GM12878 (cell line): ENCODE results near the gene SHISA9. TPM values are rescaled to one million over a fixed set of nuclear protein-coding genes. Genes with fewer than 3 reads are reported as not detected.

Experiments used
- ATAC-seq: fragments of 200-7000 bp; cut with Tn5 transposase; 3 replicates; pipeline ENCODE4 v1.9.1; 2020; ENCODE audit warnings: mild to moderate bottlenecking, moderate library complexity
- BruUV-seq: library from RNA; stranded (reverse); fragments of 400-500 nt; replicated peaks from 2 replicates; lab custom pipeline; 2021; lab: Mats Ljungman, UMichigan
- CTCF ChIA-PET: fragments of 300-600 bp; sonication (Branson Sonifier 250); formaldehyde crosslinking; extraction: SDS; loops from one replicate; lab custom pipeline; 2021; ENCODE audit warnings: inconsistent platforms; lab: Yijun Ruan, JAX
- POLR2A ChIA-PET: fragments of 350-600 bp; formaldehyde crosslinking; extraction: SDS; loops from one replicate; lab custom pipeline; 2021; ENCODE audit warnings: inconsistent platforms; lab: Charles Lee
- RAD21 ChIA-PET: fragments of 300-600 bp; sonication (Branson Sonifier 250); formaldehyde crosslinking; loops from one replicate; lab custom pipeline; 2023; ENCODE audit warnings: antibody characterized with exemption; ENCODE audit not compliant: unreplicated experiment; lab: Charles Lee
- SMC1A ChIA-PET: fragments of 300-600 bp; sonication (Branson Sonifier 250); formaldehyde crosslinking; loops from one replicate; lab custom pipeline; 2023; ENCODE audit not compliant: unreplicated experiment, uncharacterized antibody; lab: Charles Lee
- DNase-seq: peaks from one replicate; pipeline ENCODE4 v3.0.0-alpha.2; 2011; ENCODE audit warnings: low read depth, low spot score
- FAIRE-seq: peaks from 3 replicates; lab custom pipeline; 2011; peaks lifted over from hg19 to GRCh38; lab: Jason Lieb, UNC
- H2AFZ ChIP-seq: 2 replicates; pipeline ENCODE4 v1.6.0; 2011; ENCODE audit warnings: low read depth, low read length, control low read depth; ENCODE audit not compliant: control insufficient read depth
- H3K27ac ChIP-seq: 2 replicates; pipeline ENCODE4 v1.5.1; 2011; ENCODE audit warnings: control low read depth; ENCODE audit not compliant: control insufficient read depth, insufficient read depth
- H3K27me3 ChIP-seq, 2 experiments: replicated peaks in 1 of 2; 2 replicates each; pipeline versions ENCODE4 v1.6.0 to v1.6.1; 2011; ENCODE audit warnings: low read length in 1 of 2; ENCODE audit not compliant: control insufficient read depth in 2 of 2, insufficient read depth in 2 of 2
- H3K36me3 ChIP-seq, 2 experiments: 2 replicates each; pipeline ENCODE4 v1.5.1; 2011; ENCODE audit warnings: low read length in 1 of 2; ENCODE audit not compliant: control insufficient read depth in 2 of 2, insufficient read depth in 2 of 2
- H3K4me1 ChIP-seq: 2 replicates; pipeline ENCODE4 v1.6.1; 2011; ENCODE audit warnings: mild to moderate bottlenecking, low read length, moderate library complexity, mixed read lengths; ENCODE audit not compliant: control insufficient read depth, insufficient read depth
- H3K4me2 ChIP-seq: 2 replicates; pipeline ENCODE4 v1.6.0; 2011; ENCODE audit warnings: control low read depth; ENCODE audit not compliant: control insufficient read depth, insufficient read depth
- H3K4me3 ChIP-seq: fragments of 200-600 bp; sonication (generic); 2 replicates; pipeline ENCODE4 v1.5.1; 2016
- H3K79me2 ChIP-seq: 2 replicates; pipeline ENCODE4 v1.6.0; 2011; ENCODE audit warnings: low read length; ENCODE audit not compliant: control insufficient read depth, insufficient read depth
- H3K9ac ChIP-seq: 2 replicates; pipeline ENCODE4 v1.8.0; 2011; ENCODE audit warnings: low read length, control low read depth, mixed read lengths; ENCODE audit not compliant: control insufficient read depth, insufficient read depth
- H3K9me3 ChIP-seq: replicated peaks from 3 replicates; pipeline ENCODE4 v1.5.1; 2011; ENCODE audit warnings: mild to moderate bottlenecking, low read length; ENCODE audit not compliant: control insufficient read depth, insufficient read depth
- H4K20me1 ChIP-seq: 2 replicates; pipeline ENCODE4 v1.6.0; 2011; ENCODE audit not compliant: control insufficient read depth, insufficient read depth
- CHD1 ChIP-seq: IDR thresholded peaks from 2 replicates; pipeline ENCODE4 v1.6.1; 2012; ENCODE audit warnings: low read depth, low read length, improper control_type of control experiment
- FOXK2 ChIP-seq: fragments of 450-650 bp; IDR thresholded peaks from 2 replicates; pipeline ENCODE4 v1.6.1; 2017; ENCODE audit warnings: mild to moderate bottlenecking, moderate library complexity
- IKZF1 ChIP-seq: fragments of 450-650 bp; conservative IDR thresholded peaks from 2 replicates; pipeline ENCODE4 v1.6.1; 2017; ENCODE audit warnings: antibody characterized with exemption, mild to moderate bottlenecking
- IKZF2 ChIP-seq, 2 experiments: fragments of 450-650 bp; IDR thresholded peaks; 2 replicates each; pipeline ENCODE4 v1.6.1; 2017; ENCODE audit warnings: mild to moderate bottlenecking in 2 of 2, moderate library complexity in 2 of 2
- NR2C2 ChIP-seq: IDR thresholded peaks from 2 replicates; pipeline ENCODE4 v1.6.1; 2011; ENCODE audit warnings: borderline replicate concordance, low read depth; ENCODE audit not compliant: control insufficient read depth, insufficient read length
- POLR2AphosphoS5 ChIP-seq: IDR thresholded peaks from 2 replicates; pipeline ENCODE4 v1.6.1; 2011; ENCODE audit warnings: mild to moderate bottlenecking, low read length, inconsistent platforms
- RB1 ChIP-seq: fragments of 450-650 bp; formaldehyde crosslinking; IDR thresholded peaks from 2 replicates; pipeline ENCODE4 v1.6.1; 2017; ENCODE audit warnings: mild to moderate bottlenecking, borderline replicate concordance
- SUPT20H ChIP-seq: IDR thresholded peaks from 2 replicates; pipeline ENCODE4 v1.6.1; 2011; ENCODE audit warnings: low read depth, mild to moderate bottlenecking, low read length, moderate library complexity, borderline replicate concordance; ENCODE audit not compliant: control insufficient read depth
- TBL1XR1 ChIP-seq: IDR thresholded peaks from 2 replicates; pipeline ENCODE4 v1.6.1; 2012; ENCODE audit warnings: low read depth, low read length, improper control_type of control experiment
- ZNF622 ChIP-seq: fragments of 450-650 bp; IDR thresholded peaks from 2 replicates; pipeline ENCODE4 v1.6.1; 2017; ENCODE audit warnings: mild to moderate bottlenecking, inconsistent platforms
- WGBS: methylation state at CpG from one replicate; pipeline ENCODE4 v1.1.6; 2016; ENCODE audit warnings: low lambda C conversion rate; ENCODE audit not compliant: insufficient replicate concordance, insufficient coverage; ENCODE audit errors: missing lambda C conversion rate; 5-methylcytosine and 5-hydroxymethylcytosine counted together
- in situ Hi-C: fragments of 300-500 bp; cut with MboI; formaldehyde crosslinking; loops from 9 replicates; pipeline ENCODE4 v1.14.3; 2018; ENCODE audit warnings: mixed read lengths
- intact Hi-C: fragments of 100-400 bp; cut with micrococcal nuclease; formaldehyde crosslinking; loops from one replicate; pipeline ENCODE4 v1.14.2; 2022; ENCODE audit not compliant: unreplicated experiment
- polyA plus RNA-seq, 11 experiments: library from polyadenylated mRNA; depleted of rRNA in 4 of 11; unstranded in 6 of 11; stranded (reverse) in 5 of 11; fragments of >200 nt; fragmentation: Nextera tagmentation in 4 of 11; fragmentation: Illumina TruSeq in 1 of 11; extraction: Ambion mirVana in 4 of 11; extraction: Trizol in 1 of 11; gene quantifications; 1 replicate in 1 of 11; 2 replicates in 10 of 11; pipeline versions ENCODE4 v1.2.1 to v1.2.3, GENCODE V29; 2011 to 2016; ENCODE audit warnings: inconsistent platforms in 2 of 11, missing spikeins in 2 of 11, low read depth in 1 of 11
- total RNA-seq, 4 experiments: library from RNA; depleted of rRNA in 3 of 4; stranded (reverse); fragments of >200 nt in 3 of 4; fragmentation: Illumina TruSeq in 1 of 4; extraction: Trizol in 1 of 4; gene quantifications; 2 replicates each; pipeline versions ENCODE4 v1.2.1 to v1.2.3, GENCODE V29; 2013 to 2021
- TF ChIP-seq, protein P1 (sequence below), 3 experiments: IDR thresholded peaks in 2 of 3; conservative IDR thresholded peaks in 1 of 3; 2 replicates each; pipeline ENCODE4 v1.5.1; 2011; ENCODE audit warnings: low read depth in 3 of 3, low read length in 3 of 3, mild to moderate bottlenecking in 3 of 3, control low read depth in 2 of 3, moderate library complexity in 2 of 3, inconsistent platforms in 1 of 3, mixed read lengths in 1 of 3; ENCODE audit not compliant: control insufficient read depth in 2 of 3, insufficient read depth in 1 of 3; ENCODE audit errors: extremely low read depth in 1 of 3
- TF ChIP-seq, protein P2 (sequence below): fragments of 450-650 bp; IDR thresholded peaks from 2 replicates; pipeline ENCODE4 v1.6.1; 2018; ENCODE audit warnings: borderline replicate concordance, mild to moderate bottlenecking; ENCODE audit not compliant: partially characterized antibody

SHISA9 gene
- total and polyA plus RNA-seq, 10 of the 15 experiments (the other 5 are each of a cell fraction or from before 2014, with no cell fraction given) = 0.03 to 25.5 (median 0.07) TPM

DNA sequence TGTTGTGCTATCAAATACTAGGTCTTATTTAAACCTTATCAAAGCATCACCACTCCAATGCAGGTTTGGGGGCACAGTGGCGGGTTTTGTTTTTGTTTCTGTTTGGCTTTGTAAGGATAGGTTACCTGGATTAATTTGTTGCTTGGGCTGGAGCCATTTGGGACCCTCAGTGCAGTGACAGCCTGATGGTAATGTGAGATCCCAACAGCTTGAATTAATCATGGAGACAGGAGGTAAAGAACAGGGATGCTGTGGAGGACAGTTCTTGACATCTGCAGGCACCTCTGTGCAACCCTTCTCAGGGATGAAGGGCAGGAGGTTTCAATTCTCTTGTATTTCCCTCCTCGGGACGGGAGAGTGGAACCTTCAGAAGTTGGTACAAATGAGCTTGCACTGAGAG is 40.5 kb downstream of the SHISA9 start:
- FAIRE-seq = no peak
- ChIA-PET RAD21 (no interaction called here), SMC1A (interaction anchor here (1.1 kb wide), 1 partner anchor 40 kb away, joined by 4 read pairs; no protein-coding TSS in a partner anchor), CTCF (no interaction called here), POLR2A (no interaction called here)
- Histone ChIP-seq H3K27ac (no peak overlapping the region), H3K79me2 (no peaks in the 10 kb centered on the region), H3K9me3 (no peaks in the 10 kb centered on the region), H3K36me3 (no peaks in the 10 kb centered on the region), H3K4me1 (no peaks in the 10 kb centered on the region), H4K20me1 (no peaks in the 10 kb centered on the region), H3K9ac (no peak overlapping the region), H3K4me2 (no peak overlapping the region), H3K27me3 (no peaks in the 10 kb centered on the region), H3K4me3 (no peak overlapping the region), H2AFZ (no peak overlapping the region)
- TF ChIP-seq IKZF1 = no peak
- no peak for TF ChIP-seq POLR2AphosphoS5
- no peak for ATAC-seq
- in situ Hi-C loops = no loop called here
- 11% methylated on average over 3 of the region's 3 CpGs for WGBS
- BruUV-seq = no TSS peak
- intact Hi-C loops = no loop called here
- no peak for DNase-seq

DNA sequence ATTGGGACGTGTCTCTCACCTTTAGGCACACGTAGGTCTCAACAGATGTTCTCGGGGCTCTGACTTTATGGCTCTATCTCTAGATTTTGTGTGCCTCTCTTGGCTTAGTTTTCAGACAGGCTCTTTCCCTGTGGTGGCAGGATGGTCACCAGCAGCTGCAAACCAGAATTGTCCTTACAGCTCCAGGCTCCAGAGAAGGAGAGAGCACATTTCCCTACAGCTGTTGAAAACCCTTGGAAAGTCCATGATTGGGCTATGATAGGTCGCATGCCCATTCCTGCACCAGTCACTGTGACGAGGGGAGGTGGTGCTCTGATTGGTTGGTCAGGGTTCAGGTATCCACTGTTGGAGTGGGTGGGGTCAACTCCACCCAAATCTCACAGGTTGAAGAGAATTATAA is 41.5 kb downstream of the SHISA9 start:
- H3K27ac ChIP-seq = no peak overlapping the region
- ChIA-PET CTCF (no interaction called here), RAD21 (no interaction called here), SMC1A (interaction anchor here (1.1 kb wide), 1 partner anchor 39 kb away, joined by 4 read pairs; no protein-coding TSS in a partner anchor), POLR2A (no interaction called here)
- no peaks in the 10 kb centered on the region for H3K27me3 ChIP-seq
- no peak overlapping the region for H2AFZ ChIP-seq
- H3K79me2 ChIP-seq = no peaks in the 10 kb centered on the region
- intact Hi-C loops = no loop called here
- WGBS = 19% methylated on average over 5 of the region's 5 CpGs
- FAIRE-seq (no peak), DNase-seq (no peak), ATAC-seq (no peak)
- H3K9me3 ChIP-seq = no peaks in the 10 kb centered on the region
- no peak overlapping the region for H3K4me3 ChIP-seq
- in situ Hi-C loops = no loop called here
- no peaks in the 10 kb centered on the region for H3K4me1 ChIP-seq
- TF ChIP-seq FOXK2 (no peak), SUPT20H (no peak), CHD1 (no peak), IKZF2 (IDR thresholded peaks at IDR 0.05) (no peak), NR2C2 (no peak), ZNF622 (no peak), RB1 (no peak), TBL1XR1 (no peak)
- TF ChIP-seq, protein P1, sequence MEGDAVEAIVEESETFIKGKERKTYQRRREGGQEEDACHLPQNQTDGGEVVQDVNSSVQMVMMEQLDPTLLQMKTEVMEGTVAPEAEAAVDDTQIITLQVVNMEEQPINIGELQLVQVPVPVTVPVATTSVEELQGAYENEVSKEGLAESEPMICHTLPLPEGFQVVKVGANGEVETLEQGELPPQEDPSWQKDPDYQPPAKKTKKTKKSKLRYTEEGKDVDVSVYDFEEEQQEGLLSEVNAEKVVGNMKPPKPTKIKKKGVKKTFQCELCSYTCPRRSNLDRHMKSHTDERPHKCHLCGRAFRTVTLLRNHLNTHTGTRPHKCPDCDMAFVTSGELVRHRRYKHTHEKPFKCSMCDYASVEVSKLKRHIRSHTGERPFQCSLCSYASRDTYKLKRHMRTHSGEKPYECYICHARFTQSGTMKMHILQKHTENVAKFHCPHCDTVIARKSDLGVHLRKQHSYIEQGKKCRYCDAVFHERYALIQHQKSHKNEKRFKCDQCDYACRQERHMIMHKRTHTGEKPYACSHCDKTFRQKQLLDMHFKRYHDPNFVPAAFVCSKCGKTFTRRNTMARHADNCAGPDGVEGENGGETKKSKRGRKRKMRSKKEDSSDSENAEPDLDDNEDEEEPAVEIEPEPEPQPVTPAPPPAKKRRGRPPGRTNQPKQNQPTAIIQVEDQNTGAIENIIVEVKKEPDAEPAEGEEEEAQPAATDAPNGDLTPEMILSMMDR (IDR thresholded peaks at IDR 0.05 in 2 of 3, conservative IDR thresholded peaks at IDR 0.05 in 1 of 3; ENCODE audit: control insufficient read depth in 2 of 3, extremely low read depth in 1 of 3, insufficient read depth in 1 of 3, low read depth in 3 of 3, low read length in 3 of 3) = no peak
- TF ChIP-seq, protein P2, sequence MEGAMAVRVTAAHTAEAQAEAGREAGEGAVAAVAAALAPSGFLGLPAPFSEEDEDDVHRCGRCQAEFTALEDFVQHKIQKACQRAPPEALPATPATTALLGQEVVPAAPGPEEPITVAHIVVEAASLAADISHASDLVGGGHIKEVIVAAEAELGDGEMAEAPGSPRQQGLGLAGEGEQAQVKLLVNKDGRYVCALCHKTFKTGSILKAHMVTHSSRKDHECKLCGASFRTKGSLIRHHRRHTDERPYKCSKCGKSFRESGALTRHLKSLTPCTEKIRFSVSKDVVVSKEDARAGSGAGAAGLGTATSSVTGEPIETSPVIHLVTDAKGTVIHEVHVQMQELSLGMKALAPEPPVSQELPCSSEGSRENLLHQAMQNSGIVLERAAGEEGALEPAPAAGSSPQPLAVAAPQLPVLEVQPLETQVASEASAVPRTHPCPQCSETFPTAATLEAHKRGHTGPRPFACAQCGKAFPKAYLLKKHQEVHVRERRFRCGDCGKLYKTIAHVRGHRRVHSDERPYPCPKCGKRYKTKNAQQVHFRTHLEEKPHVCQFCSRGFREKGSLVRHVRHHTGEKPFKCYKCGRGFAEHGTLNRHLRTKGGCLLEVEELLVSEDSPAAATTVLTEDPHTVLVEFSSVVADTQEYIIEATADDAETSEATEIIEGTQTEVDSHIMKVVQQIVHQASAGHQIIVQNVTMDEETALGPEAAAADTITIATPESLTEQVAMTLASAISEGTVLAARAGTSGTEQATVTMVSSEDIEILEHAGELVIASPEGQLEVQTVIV = no peak
- no TSS peak for BruUV-seq
- H3K36me3 ChIP-seq = no peaks in the 10 kb centered on the region
- H3K9ac ChIP-seq = no peak overlapping the region
- no peaks in the 10 kb centered on the region for H4K20me1 ChIP-seq
- no peak overlapping the region for H3K4me2 ChIP-seq
